Cerebellar nuclear complex (tissue), 1 donor: ENCODE measurements around the gene ZNF337.

Experiments
- DNase-seq, 2 experiments: peaks; one replicate each; lab custom pipeline; 2025; lab: John Stamatoyannopoulos, UW

ZNF337 gene

GRCh38 chr20:25629816-25630499 lies 66.7 kb downstream of the ZNF337 start:
- no peak for DNase-seq

- DNase-seq = no peak
Observed at GRCh38 chr20:25626779-25627178, 69.9 kb downstream of the ZNF337 start.

GRCh38 chr20:25624500-25624939 lies 72.1 kb downstream of the ZNF337 start:
- no peak for DNase-seq
